ENCODE data around the gene RNASE3.
A peak's percentile ranks its signal among the peaks of the same experiment; 100 is the strongest.

Gene RNASE3

DNA sequence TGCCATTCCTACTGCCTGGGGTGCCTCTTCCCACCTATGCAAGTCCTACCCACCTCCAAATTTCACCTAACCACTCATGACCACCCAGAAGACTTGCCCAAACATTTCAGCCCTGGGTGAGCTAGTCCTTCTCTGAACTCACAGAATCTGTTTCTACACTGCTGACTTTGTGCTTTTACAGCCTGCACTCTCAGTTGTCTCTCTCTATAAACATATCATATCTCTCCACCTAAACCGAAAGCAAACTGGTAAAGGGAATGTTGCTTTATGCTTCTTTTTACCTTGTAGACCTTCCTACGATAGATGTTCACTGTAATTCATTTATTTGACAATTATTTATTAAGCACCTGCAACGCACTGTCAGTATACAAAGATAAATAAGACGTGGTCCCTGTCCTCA lies 38.1 kb upstream of the RNASE3 start:
- WGBS: 95% methylated on average over 2 of the region's 4 CpGs
- Histone ChIP-seq H2BK5ac (ENCODE audit: low read depth, low read length, poor library complexity, severe bottlenecking) (no peak overlapping the region), H2BK12ac (ENCODE audit: low read length in 2 of 2) (no peak overlapping the region), H2AFZ (ENCODE audit: low read depth, low read length) (no peak overlapping the region), H3K79me1 (replicated peaks; ENCODE audit: low read length, poor library complexity, severe bottlenecking) (no peaks in the 10 kb centered on the region), H3K27ac (ENCODE audit: low read length, poor library complexity, severe bottlenecking) (no peak overlapping the region), H2AK5ac (ENCODE audit: low read length, severe bottlenecking) (no peak overlapping the region), H4K91ac (ENCODE audit: low read length) (no peak overlapping the region), H3K4me1 (ENCODE audit: control insufficient read depth, insufficient read depth, low read depth, low read length) (peaks cover 2% of the 10 kb centered on the region), H3K27me3 (ENCODE audit: control insufficient read depth in 1 of 2, insufficient read depth in 1 of 2, low read length in 2 of 2) (peaks cover 3 to 32% of the 10 kb centered on the region in 2 experiments), H3K4ac (ENCODE audit: low read depth in 1 of 2, low read length in 2 of 2) (no peak overlapping the region), H2BK15ac (ENCODE audit: low read depth, poor library complexity, severe bottlenecking) (no peak overlapping the region), H4K8ac (ENCODE audit: low read length) (no peak overlapping the region), H3K4me3 (ENCODE audit: insufficient read depth in 1 of 2, low read depth in 1 of 2, low read length in 2 of 2) (no peak overlapping the region), H3K36me3 (ENCODE audit: control insufficient read depth in 1 of 2, insufficient read depth in 2 of 2, low read depth in 1 of 2, low read length in 2 of 2) (no peaks in the 10 kb centered on the region), H3K14ac (ENCODE audit: low read length in 2 of 2) (no peak overlapping the region), H3K18ac (ENCODE audit: low read depth in 1 of 2, low read length in 2 of 2) (no peak overlapping the region), H2BK120ac (ENCODE audit: low read depth, low read length) (no peak overlapping the region), H3K9me3 (ENCODE audit: control insufficient read depth, low read length) (no peaks in the 10 kb centered on the region), H3K4me2 (ENCODE audit: low read length, poor library complexity, severe bottlenecking) (no peak overlapping the region), H3K9ac (ENCODE audit: low read length) (no peak overlapping the region), H3K23ac (ENCODE audit: low read length in 2 of 2) (no peak overlapping the region)
- DNase-seq: no peak

DNA sequence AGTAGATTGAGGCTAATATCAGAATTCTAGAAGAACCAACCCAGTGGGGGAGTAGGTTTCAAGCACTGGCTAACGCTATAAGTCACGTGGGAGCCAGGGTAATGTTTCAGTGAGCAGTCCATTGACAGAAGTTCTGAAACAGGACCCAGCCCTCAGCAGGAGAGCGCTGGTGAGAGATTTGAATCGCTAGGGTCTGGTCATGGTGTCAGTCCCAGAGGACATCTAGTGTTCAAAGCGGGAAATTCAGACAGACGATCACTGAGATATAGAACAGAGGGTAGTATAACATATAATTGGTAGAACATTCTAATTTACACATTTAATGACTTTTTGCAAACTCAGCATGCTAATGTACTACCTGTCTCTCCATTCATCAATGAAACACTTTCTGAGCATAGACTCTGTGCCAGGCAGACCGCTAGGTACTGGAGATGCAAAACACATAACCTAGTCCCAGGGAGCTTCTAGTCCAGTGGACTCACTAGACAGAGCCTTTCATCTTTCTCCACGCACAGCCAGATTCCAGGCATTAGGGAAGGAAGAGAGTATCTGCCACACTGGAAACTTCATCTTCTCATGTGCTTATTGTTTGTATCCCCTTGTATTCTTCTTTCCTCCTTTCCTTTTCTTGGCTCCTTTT lies 35.4 kb upstream of the RNASE3 start:
- no peak overlapping the region for H3K14ac ChIP-seq (ENCODE audit: low read length in 2 of 2)
- no peak overlapping the region for H2AFZ ChIP-seq (ENCODE audit: low read depth, low read length)
- peak; percentile 63 for DNase-seq
- 27% methylated on average over 5 of the region's 8 CpGs for WGBS
- H2AK5ac ChIP-seq (ENCODE audit: low read length, severe bottlenecking): no peak overlapping the region
- no peaks in the 10 kb centered on the region for H3K9me3 ChIP-seq (ENCODE audit: control insufficient read depth, low read length)
- H3K4me3 ChIP-seq (ENCODE audit: insufficient read depth in 1 of 2, low read depth in 1 of 2, low read length in 2 of 2): no peak overlapping the region
- H2BK12ac ChIP-seq (ENCODE audit: low read length in 2 of 2): no peak overlapping the region
- H2BK120ac ChIP-seq (ENCODE audit: low read depth, low read length): no peak overlapping the region
- no peaks in the 10 kb centered on the region for H3K36me3 ChIP-seq (ENCODE audit: control insufficient read depth in 1 of 2, insufficient read depth in 2 of 2, low read depth in 1 of 2, low read length in 2 of 2)
- H2BK15ac ChIP-seq (ENCODE audit: low read depth, poor library complexity, severe bottlenecking): no peak overlapping the region
- H4K91ac ChIP-seq (ENCODE audit: low read length): no peak overlapping the region
- H3K4ac ChIP-seq (ENCODE audit: low read depth in 1 of 2, low read length in 2 of 2): no peak overlapping the region
- H4K8ac ChIP-seq (ENCODE audit: low read length): no peak overlapping the region
- no peak overlapping the region for H3K23ac ChIP-seq (ENCODE audit: low read length in 2 of 2)
- H3K4me2 ChIP-seq (ENCODE audit: low read length, poor library complexity, severe bottlenecking): no peak overlapping the region
- H2BK5ac ChIP-seq (ENCODE audit: low read depth, low read length, poor library complexity, severe bottlenecking): no peak overlapping the region
- peaks cover 3 to 51% of the 10 kb centered on the region in 2 experiments for H3K27me3 ChIP-seq (ENCODE audit: control insufficient read depth in 1 of 2, insufficient read depth in 1 of 2, low read length in 2 of 2)
- H3K27ac ChIP-seq (ENCODE audit: low read length, poor library complexity, severe bottlenecking): no peak overlapping the region
- peak overlapping the region; percentile 23 for H3K9ac ChIP-seq (ENCODE audit: low read length)
- no peaks in the 10 kb centered on the region for H3K79me1 ChIP-seq (replicated peaks; ENCODE audit: low read length, poor library complexity, severe bottlenecking)
- H3K18ac ChIP-seq (ENCODE audit: low read depth in 1 of 2, low read length in 2 of 2): no peak overlapping the region
- H3K4me1 ChIP-seq (ENCODE audit: control insufficient read depth, insufficient read depth, low read depth, low read length): no peaks in the 10 kb centered on the region

DNA sequence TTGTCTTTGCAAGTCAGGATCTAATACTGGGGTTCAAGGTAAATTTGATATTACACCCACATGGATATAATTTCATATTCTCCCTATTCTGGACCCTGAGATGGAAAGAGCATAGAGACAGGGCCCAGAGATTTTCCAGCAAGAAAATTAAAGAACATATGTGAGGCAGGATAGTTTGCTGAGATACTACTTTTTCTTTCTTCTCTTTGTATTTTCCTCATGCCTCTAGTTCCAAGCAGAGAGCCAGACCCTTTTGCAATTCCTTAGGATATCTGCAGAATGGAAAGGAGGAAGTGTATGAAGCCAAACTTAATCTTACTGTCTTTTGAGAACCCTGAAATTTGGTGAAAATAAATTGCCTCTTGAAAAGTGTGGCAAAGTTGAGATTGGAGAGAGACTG lies 34.0 kb upstream of the RNASE3 start:
- Histone ChIP-seq H3K23ac (ENCODE audit: low read length in 2 of 2) (no peak overlapping the region), H3K27me3 (ENCODE audit: control insufficient read depth in 1 of 2, insufficient read depth in 1 of 2, low read length in 2 of 2) (peaks cover 3 to 51% of the 10 kb centered on the region in 2 experiments), H3K9me3 (ENCODE audit: control insufficient read depth, low read length) (no peaks in the 10 kb centered on the region), H3K79me1 (replicated peaks; ENCODE audit: low read length, poor library complexity, severe bottlenecking) (no peaks in the 10 kb centered on the region), H2BK15ac (ENCODE audit: low read depth, poor library complexity, severe bottlenecking) (no peak overlapping the region), H3K14ac (ENCODE audit: low read length in 2 of 2) (no peak overlapping the region), H3K9ac (ENCODE audit: low read length) (no peak overlapping the region), H2BK5ac (ENCODE audit: low read depth, low read length, poor library complexity, severe bottlenecking) (no peak overlapping the region), H2BK120ac (ENCODE audit: low read depth, low read length) (no peak overlapping the region), H3K27ac (ENCODE audit: low read length, poor library complexity, severe bottlenecking) (no peak overlapping the region), H4K8ac (ENCODE audit: low read length) (no peak overlapping the region), H3K18ac (ENCODE audit: low read depth in 1 of 2, low read length in 2 of 2) (no peak overlapping the region), H2AFZ (ENCODE audit: low read depth, low read length) (no peak overlapping the region), H3K4me3 (ENCODE audit: insufficient read depth in 1 of 2, low read depth in 1 of 2, low read length in 2 of 2) (no peak overlapping the region), H3K4ac (ENCODE audit: low read depth in 1 of 2, low read length in 2 of 2) (no peak overlapping the region), H3K36me3 (ENCODE audit: control insufficient read depth in 1 of 2, insufficient read depth in 2 of 2, low read depth in 1 of 2, low read length in 2 of 2) (no peaks in the 10 kb centered on the region), H2BK12ac (ENCODE audit: low read length in 2 of 2) (no peak overlapping the region), H3K4me2 (ENCODE audit: low read length, poor library complexity, severe bottlenecking) (no peak overlapping the region), H4K91ac (ENCODE audit: low read length) (no peak overlapping the region), H2AK5ac (ENCODE audit: low read length, severe bottlenecking) (no peak overlapping the region), H3K4me1 (ENCODE audit: control insufficient read depth, insufficient read depth, low read depth, low read length) (no peaks in the 10 kb centered on the region)
- no peak for DNase-seq

DNA sequence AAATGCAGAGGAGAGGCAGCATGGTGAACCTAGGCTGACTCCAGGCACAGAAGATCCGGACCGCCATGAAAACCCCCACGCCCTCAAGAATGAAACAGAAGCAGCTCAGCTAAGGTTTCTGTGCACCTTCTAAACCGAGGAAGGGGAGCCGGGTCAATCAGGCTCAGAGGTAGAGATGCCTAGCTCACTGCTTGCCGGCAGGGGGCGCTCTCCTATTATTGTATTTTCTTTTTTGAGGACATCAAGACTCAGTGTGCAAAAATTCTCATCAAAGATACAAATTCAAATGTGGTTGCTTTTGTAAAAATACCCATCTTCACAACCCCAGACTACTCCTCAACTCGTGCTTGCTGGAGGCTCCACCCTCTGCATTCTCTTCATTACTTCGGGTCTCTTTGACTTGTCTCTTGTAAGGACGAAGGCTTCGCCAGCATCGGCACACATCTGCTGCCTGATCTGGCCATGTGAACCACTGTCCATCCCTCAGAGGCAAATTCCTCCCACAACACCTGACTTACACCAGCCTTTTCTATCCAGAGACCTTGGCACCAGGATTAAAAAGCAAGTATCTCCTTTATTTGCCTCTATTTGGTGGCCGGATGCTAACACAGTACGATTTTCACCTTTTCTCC lies 33.4 kb upstream of the RNASE3 start:
- H3K9ac ChIP-seq (ENCODE audit: low read length): peak overlapping the region; percentile 19
- H3K9me3 ChIP-seq (ENCODE audit: control insufficient read depth, low read length): no peaks in the 10 kb centered on the region
- 34% methylated on average over 12 of the region's 14 CpGs for WGBS
- no peak overlapping the region for H3K23ac ChIP-seq (ENCODE audit: low read length in 2 of 2)
- H4K91ac ChIP-seq (ENCODE audit: low read length): no peak overlapping the region
- no peak overlapping the region for H3K4ac ChIP-seq (ENCODE audit: low read depth in 1 of 2, low read length in 2 of 2)
- H3K4me3 ChIP-seq (ENCODE audit: insufficient read depth in 1 of 2, low read depth in 1 of 2, low read length in 2 of 2): no peak overlapping the region
- H3K18ac ChIP-seq (ENCODE audit: low read depth in 1 of 2, low read length in 2 of 2): no peak overlapping the region
- peak; percentile 50 for DNase-seq
- H3K79me1 ChIP-seq (replicated peaks; ENCODE audit: low read length, poor library complexity, severe bottlenecking): no peaks in the 10 kb centered on the region
- H3K4me1 ChIP-seq (ENCODE audit: control insufficient read depth, insufficient read depth, low read depth, low read length): no peaks in the 10 kb centered on the region
- no peak overlapping the region for H2BK15ac ChIP-seq (ENCODE audit: low read depth, poor library complexity, severe bottlenecking)
- H3K36me3 ChIP-seq (ENCODE audit: control insufficient read depth in 1 of 2, insufficient read depth in 2 of 2, low read depth in 1 of 2, low read length in 2 of 2): no peaks in the 10 kb centered on the region
- no peak overlapping the region for H3K27ac ChIP-seq (ENCODE audit: low read length, poor library complexity, severe bottlenecking)
- no peak overlapping the region for H2AFZ ChIP-seq (ENCODE audit: low read depth, low read length)
- H4K8ac ChIP-seq (ENCODE audit: low read length): no peak overlapping the region
- H3K27me3 ChIP-seq (ENCODE audit: control insufficient read depth in 1 of 2, insufficient read depth in 1 of 2, low read length in 2 of 2): peaks cover 3 to 47% of the 10 kb centered on the region in 2 experiments
- H3K4me2 ChIP-seq (ENCODE audit: low read length, poor library complexity, severe bottlenecking): no peak overlapping the region
- no peak overlapping the region for H2BK12ac ChIP-seq (ENCODE audit: low read length in 2 of 2)
- H3K14ac ChIP-seq (ENCODE audit: low read length in 2 of 2): no peak overlapping the region
- H2BK120ac ChIP-seq (ENCODE audit: low read depth, low read length): no peak overlapping the region
- no peak overlapping the region for H2BK5ac ChIP-seq (ENCODE audit: low read depth, low read length, poor library complexity, severe bottlenecking)
- no peak overlapping the region for H2AK5ac ChIP-seq (ENCODE audit: low read length, severe bottlenecking)
